G401.6 (cell line): ENCODE data around the gene PAX2.

Experiments used
- FAIRE-seq: peaks from 2 replicates; lab custom pipeline; 2012; peaks lifted over from hg19 to GRCh38; lab: Jason Lieb, UNC

PAX2 gene

GRCh38 chr10:100858747-100859483, 113.5 kb downstream of the PAX2 start:
- FAIRE-seq: no peak

GRCh38 chr10:100859484-100859763, 114.0 kb downstream of the PAX2 start:
- no peak for FAIRE-seq

DNA sequence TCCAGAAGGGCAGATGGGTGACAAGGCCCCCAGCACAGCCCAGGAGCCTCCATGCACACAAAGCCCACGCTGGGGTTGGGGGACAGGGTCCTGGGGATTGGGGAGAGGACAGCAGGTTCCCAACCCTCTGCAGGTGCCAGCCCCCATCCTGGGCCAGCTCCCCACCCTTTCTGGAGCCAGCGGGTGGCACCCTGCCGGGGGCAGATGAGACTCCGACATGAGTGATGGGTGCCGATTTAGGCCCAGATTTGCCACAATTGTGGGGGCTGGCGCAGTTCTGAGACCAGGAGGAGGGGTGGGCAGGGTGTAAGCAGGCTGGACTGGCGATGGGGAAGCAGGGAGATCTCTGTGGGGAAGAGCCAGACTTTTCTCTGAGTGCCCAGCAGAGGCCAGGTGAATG, 118.1 kb downstream of the PAX2 start:
- no peak for FAIRE-seq

DNA sequence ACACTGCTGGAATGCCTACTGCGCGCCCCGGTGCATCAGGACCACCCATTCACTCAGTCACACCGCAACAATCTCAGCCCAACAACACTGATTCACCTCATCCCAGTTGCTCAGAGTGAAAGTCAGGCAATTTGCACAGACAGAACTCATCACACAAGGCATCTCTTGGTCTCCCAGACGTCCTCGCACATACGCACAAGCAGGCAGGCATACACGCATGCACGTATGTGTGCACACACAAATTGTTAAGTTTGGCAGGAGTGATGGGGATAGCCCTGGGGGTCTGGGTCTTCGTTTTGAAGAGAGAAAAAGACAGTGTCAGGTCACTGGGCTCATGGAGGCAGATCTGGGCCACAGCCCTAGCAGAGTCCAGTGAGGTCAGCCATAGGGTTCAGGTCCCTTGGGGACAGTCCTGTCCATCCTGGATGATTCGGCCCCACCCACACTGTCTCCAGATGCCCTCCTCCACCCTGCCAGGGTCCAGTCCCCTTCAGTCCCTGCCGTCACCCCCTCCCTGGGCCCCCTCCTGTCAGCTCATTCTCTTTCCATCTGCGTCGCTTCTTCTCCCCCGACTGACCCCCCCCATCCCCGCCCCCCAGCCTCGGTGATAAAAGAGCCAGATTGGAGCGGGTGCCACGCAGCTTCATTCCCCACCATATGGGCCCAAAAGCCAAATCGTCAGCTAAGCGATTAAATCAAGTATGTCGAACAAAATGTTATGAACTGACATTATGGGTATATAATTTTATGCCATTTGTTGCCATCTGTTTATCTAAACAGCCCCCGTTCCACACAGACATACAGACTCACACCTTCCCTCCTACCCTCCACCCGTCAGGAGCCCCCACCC, 118.9 kb downstream of the PAX2 start:
- FAIRE-seq: no peak

DNA sequence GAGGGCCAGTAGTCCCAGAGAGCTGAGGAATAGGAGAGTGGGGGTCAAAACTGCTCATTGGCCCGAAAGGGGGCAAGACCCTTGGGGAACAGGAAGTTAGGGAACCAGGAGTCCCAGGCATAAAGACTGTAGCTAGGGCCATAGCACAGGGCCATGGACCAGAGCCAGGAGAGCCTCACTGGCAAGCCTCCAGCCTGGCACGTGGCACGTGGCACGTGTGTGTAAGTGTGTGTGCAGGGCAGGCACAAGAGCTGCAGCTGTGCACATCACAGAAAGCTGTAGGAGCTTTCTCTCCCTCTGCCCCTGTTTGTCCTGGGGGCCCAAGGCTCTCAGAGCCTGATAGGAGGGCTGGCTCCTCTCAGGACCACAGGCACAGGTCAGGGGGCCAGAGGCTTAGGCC, 119.6 kb downstream of the PAX2 start:
- no peak for FAIRE-seq

DNA sequence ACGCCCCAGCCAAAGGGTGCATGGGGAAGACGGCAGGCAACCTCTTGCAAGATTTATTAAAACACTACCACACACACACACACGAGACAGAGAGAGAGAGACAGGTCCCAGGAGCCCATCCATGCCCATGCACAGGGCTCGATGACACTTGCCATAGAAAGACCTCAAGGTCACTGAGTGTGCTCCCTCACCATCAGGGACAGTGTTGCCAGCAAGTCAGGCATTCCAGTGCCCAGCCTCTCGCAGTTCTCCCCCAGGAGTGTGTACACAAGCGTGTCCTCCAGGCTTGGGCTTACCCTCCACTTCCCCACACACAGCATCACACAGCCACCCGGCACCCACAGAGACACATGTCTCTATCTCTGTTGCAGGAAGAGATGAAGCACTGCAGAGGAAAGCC, 120.6 kb downstream of the PAX2 start:
- no peak for FAIRE-seq

DNA sequence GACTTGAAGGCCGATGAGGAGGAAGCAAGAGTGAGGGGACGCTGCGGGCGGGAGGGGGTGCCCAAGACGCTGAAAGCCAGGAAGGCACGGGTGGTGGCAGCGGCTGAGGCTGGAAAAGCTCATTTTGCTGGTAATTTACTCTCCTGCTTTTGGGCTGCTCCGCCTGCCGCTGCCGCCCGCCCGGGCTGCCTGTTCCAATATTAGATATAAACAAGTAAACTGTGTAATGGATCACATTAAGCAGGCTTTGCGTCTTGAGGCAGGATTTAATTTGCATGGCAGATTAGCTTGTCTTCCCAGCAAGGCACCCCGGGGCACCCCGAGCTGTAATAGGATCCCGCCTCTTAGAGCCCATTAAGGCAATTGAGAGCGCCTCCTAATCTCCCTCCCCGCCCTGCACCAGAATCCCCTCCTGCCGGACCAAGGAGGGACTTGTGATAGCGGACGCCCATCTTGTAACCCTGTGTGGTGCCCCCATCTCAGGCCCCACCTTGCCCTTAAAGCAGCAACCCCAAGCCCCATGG, 121.3 kb downstream of the PAX2 start:
- FAIRE-seq: no peak

DNA sequence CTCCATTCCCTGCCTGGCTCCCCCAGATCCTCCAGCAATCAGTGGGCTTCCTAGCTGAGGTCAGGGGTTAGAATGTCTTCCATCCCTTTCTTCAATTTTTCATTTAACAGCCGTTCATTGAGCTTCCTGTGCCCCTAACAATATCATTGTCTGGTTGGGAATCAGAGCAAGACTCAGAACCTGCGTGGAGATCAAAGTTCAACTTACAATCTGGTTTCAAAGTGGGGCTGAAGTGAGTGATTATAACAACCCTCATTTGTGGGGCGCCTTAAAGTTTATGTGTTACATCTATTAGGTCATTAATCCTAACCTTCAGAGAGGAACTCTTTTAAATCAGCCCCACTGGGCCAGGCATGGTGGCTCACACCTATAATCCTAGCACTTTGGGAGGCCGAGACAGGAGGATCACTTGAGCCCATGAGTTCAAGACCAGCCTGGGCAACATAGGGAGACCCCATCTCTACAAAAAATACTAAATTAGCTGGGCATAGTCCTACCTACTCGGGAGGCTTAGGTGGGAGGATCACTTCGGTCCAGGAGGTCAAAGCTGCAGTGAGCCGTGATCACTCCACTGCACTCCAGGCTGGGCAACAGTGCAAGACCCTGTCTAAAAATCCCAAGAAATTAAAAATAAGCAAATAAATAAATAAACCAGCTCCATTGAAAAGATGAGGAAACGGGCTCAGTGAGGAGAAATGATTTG, 122.0 kb downstream of the PAX2 start:
- FAIRE-seq: no peak

DNA sequence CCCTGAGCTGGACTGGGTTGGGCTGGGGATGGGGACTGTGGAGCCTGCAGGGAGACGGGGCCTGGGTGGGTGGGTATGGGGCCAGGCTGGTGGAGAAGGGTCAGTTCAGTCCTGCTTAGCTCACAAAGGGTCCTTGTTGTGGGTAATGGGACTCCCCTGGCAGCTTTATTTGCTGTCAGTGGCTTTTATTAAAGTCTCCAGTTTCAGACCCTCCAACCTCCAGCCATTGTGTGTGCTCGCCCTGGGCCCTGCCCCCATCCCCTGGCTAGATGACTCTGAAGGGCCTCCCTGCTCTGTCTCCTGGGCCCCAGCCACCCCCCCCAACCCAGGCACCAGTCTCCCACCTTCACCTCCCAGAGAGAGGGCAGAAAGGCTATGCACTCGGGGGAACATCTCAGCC, 123.0 kb downstream of the PAX2 start:
- no peak for FAIRE-seq

GRCh38 chr10:100869399-100869798, 124.0 kb downstream of the PAX2 start:
- FAIRE-seq: no peak

- peak; percentile 59 for FAIRE-seq
Measured at GRCh38 chr10:100872034-100872791, 126.8 kb downstream of the PAX2 start.

- FAIRE-seq: no peak
Measured at GRCh38 chr10:100873146-100873826, 127.9 kb downstream of the PAX2 start.

DNA sequence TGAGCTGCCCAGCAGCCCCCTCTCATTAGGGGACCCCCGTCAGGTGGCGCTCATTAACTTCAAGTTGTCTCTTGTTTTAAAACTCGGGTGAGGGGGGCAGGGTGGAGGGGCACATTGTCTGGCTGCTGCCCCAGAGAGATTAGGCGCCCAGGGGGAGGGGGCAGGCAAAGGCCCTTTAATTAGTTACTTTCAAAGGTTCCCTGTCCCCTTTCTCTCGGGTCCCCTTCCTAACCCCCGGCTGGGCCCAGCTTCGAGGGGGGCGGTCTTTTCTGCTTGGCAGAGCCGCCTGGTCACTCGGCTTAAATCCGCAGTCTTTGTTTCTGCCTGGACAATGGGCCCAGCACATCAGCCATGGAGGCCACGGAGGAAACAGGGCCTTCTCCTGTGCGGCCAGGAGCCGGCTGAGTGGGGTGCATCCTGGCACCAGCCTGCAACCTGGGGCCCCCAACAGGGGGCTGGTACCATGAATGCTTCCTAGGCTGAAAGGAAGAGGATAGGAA, 128.5 kb downstream of the PAX2 start:
- FAIRE-seq: no peak

DNA sequence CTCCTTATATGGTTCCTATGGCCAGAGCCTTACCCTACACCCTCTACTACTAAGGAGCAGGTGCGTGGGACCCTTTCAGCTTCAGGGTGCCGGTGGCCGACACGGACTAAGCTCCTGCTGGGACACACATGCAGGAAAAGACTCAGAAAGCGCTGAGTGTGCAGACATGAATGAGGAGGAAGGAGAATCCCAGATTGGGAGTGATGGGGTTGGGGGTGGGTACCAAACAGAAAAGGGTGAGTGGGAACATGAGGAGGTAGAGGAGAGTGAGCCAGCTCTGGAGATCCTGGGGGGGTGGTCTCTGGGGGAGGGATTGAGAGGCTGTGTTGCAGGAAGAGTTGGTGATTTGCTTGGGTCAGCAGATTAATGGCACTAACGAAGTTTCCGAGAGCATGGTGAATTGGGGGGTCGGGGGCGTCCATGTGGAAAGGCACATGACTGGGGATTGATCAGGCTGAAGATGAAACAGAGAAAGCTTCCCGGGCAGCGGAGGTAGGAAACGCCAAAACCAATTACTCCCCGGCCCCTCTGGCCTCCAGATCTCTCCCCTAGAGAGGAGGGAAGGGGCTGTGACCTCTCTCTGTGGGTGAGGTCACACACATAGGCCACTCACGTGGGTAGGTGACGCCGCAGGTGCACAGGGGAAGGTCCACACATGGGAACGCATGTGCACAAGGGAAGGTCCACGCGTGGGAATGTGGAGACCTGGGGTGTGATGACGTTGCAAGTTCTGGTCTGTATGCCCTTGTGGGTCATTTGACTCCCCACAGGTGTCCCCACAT, 129.5 kb downstream of the PAX2 start:
- FAIRE-seq: no peak

DNA sequence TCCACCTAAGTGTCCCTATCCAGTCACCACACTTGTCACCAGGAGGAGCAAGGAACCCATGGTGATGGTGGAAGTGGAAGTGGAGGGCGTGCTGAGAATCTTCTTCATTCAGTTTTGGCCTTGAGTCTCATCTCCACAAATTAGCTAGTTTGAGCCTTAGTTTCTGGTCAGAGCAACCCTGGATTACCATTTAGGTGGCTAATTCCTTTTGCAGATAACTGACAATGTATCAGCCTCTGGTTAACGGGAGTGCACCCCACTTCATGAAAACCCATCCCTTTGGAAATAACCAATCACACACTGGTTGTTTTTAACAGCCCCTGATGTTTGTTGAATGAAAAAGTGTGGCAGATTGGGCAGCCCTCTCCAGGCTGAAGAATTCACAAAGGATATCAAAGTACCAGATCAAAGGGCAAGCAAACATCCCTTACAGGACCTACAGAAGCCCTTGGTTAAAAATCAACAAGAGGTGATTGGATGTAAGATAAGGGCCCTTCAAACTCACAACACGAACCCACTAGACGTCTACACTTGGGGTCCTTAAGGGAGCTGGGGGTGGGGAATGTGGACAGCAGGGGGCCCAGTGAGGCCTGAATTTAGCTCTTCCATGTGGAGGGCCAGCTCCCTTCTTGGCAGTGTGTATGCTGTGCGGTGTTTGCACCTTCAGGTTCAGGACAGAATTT, 130.2 kb downstream of the PAX2 start:
- FAIRE-seq: no peak

GRCh38 chr10:100876585-100877460, 131.4 kb downstream of the PAX2 start:
- no peak for FAIRE-seq

- no peak for FAIRE-seq
Measured at GRCh38 chr10:100877461-100877850, 132.1 kb downstream of the PAX2 start.

DNA sequence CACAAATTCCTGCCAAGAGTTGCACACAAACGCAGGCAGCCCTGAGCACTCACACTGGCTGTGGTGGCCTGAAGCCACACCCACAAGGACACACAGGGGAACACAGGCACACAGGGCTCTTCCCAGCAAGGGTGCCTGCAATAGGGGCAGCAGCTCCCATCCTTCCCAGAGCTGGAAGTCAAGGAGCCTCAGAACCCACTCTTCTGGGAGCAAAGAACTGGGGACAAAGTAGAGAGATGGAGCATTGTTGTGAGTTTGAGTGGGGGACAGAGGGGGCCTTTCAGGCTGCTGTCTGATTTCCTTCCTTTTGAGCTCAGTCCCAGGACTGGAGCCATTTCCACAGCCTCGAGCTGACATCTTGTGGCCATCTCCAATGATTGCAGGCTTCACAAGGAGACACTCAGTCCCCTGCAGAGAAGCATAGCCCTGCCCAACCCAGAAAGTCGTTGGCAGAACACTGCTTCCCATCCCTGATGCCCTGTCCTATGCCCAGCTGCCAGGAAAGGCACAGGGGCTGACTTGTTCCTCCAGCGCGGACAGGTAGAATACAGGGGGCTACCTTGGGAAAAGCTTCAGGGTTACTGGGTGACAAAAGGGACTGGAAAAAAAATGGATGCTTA, 133.0 kb downstream of the PAX2 start:
- FAIRE-seq: peak; percentile 55
